ENCODE data around the gene IKZF5. TPM values are rescaled to one million over a fixed set of nuclear protein-coding genes. Genes with fewer than 3 reads are reported as not detected.

The IKZF5 gene
- total RNA-seq, 1 experiment from 2014 or later: 12.5 TPM

GRCh38 chr10:123038782-123039631 lies 30.4 kb upstream of the IKZF5 start:
- Histone ChIP-seq H4K91ac (ENCODE audit: insufficient read length, low read depth, low read length) (no peak overlapping the region), H3K79me1 (ENCODE audit: insufficient read depth, low read depth, low read length, poor library complexity, severe bottlenecking) (no peaks in the 10 kb centered on the region), H2BK12ac (ENCODE audit: insufficient read length, low read depth, low read length) (no peak overlapping the region), H2BK20ac (ENCODE audit: low read depth, low read length, poor library complexity, severe bottlenecking) (no peak overlapping the region), H3K4me1 (ENCODE audit: insufficient read depth, low read length) (no peaks in the 10 kb centered on the region; the same call in 1 of the 2 replicates), H3K4ac (ENCODE audit: low read depth, low read length) (no peak overlapping the region), H4K5ac (ENCODE audit: insufficient read length, low read depth, low read length) (no peak overlapping the region), H2BK15ac (ENCODE audit: low read depth, low read length) (no peak overlapping the region), H3K27ac (ENCODE audit: insufficient read length, low read depth, low read length) (no peak overlapping the region), H3K23ac (ENCODE audit: insufficient read length, low read depth, low read length) (no peak overlapping the region), H2BK120ac (ENCODE audit: low read depth, low read length, poor library complexity, severe bottlenecking) (no peak overlapping the region), H3K9me3 (ENCODE audit: control insufficient read depth, low read depth, low read length) (no peaks in the 10 kb centered on the region), H4K20me1 (ENCODE audit: control insufficient read depth, insufficient read depth, insufficient read length) (no peaks in the 10 kb centered on the region), H2BK5ac (ENCODE audit: insufficient read length, low read length) (no peak overlapping the region), H2AK5ac (ENCODE audit: insufficient read length, low read length) (no peak overlapping the region), H3K79me2 (ENCODE audit: insufficient read depth, low read length) (no peaks in the 10 kb centered on the region), H2AFZ (ENCODE audit: low read length) (no peak overlapping the region), H3K23me2 (ENCODE audit: insufficient read length, low read depth, low read length, poor library complexity, severe bottlenecking) (no peaks in the 10 kb centered on the region), H4K8ac (replicated peaks; ENCODE audit: insufficient read length, low read depth, low read length) (no peak overlapping the region), H3K18ac (ENCODE audit: insufficient read length, low read depth, low read length) (no peak overlapping the region), H3K27me3 (ENCODE audit: insufficient read depth, low read length) (no peaks in the 10 kb centered on the region), H3K56ac (ENCODE audit: insufficient read length, low read depth, low read length) (no peak overlapping the region), H3T11ph (ENCODE audit: low read length) (no peak overlapping the region), H3K9ac (ENCODE audit: extremely low read depth, insufficient read length, low read length) (no peak overlapping the region), H3K14ac (ENCODE audit: insufficient read depth, low read length) (no peak overlapping the region), H3K4me2 (ENCODE audit: insufficient read depth, insufficient read length, low read length) (no peak overlapping the region)
- peaks cover 9 to 19% of the 10 kb centered on the region in 2 experiments for H3K4me1 Mint-ChIP-seq
- H3K36me3 Mint-ChIP-seq (ENCODE audit: insufficient read depth in 1 of 3, low read depth in 3 of 3): peaks cover 1 to 19% (median 16%) of the 10 kb centered on the region in 3 experiments; a peak in 6 of 7 replicates
- no CpG with 5 or more reads among the region's 18 CpGs for WGBS (ENCODE audit: extremely low coverage, insufficient read length, low lambda C conversion rate)
- TF ChIP-seq CTCF (conservative IDR thresholded peaks at IDR 0.05): no peak
- peak overlapping the region in 2 of 3 experiments; percentile 22 to 25; a peak in 3 of 7 replicates for H3K27ac Mint-ChIP-seq
- no peaks in the 10 kb centered on the region for H3K9me3 Mint-ChIP-seq
- H3K4me3 Mint-ChIP-seq: no peak overlapping the region
- no peak for DNase-seq
- H3K27me3 Mint-ChIP-seq (ENCODE audit: low read depth): no peaks in the 10 kb centered on the region

All from H9 (cell line).